ENCODE data around the gene SCEL.

SCEL gene

DNA sequence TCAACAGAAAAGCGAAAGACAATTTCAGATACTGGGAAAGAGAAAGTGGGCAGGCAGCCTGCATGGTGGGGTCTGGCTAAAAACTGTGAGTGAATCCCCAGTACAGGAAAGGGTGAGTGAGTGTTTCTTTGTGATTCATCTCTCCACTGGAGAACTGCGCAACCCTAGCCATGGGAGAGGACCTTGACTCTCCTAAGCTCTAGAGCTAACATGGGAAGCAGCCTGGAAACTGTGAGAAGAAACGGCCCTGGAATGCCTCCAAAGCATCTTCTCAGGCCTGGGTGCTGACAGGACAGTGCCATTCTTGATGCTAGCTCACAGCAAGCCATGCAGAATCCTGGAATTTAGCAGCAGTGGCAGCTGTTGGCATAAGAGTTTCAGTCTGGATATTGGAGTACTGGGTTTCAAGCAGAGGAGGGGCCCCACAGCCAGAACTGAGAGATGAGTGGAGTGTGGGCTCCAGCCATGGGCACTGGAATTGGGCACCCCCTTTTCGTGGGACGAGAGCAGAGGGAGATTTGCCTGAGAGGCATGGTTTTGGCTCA, 143.3 kb downstream of the SCEL start:
- no peak for DNase-seq

DNA sequence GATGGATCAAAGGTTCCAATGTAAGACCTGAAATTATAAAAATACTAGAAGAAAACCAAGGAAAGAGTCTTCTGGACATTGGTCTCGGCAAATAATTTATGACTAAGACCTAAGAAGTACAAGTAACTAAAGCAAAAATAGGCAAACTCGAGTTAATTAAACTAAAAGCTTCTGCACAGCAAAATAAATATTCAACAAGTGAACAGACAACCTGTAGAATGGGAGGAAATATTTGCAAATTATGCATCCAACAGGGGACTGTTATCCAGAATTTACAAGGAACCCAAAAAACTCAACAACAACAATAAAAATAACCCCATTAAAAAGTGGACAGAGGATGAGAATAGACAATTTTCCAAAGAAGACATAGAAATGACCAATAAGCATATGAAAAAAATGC, 152.3 kb downstream of the SCEL start:
- DNase-seq = no peak

DNA sequence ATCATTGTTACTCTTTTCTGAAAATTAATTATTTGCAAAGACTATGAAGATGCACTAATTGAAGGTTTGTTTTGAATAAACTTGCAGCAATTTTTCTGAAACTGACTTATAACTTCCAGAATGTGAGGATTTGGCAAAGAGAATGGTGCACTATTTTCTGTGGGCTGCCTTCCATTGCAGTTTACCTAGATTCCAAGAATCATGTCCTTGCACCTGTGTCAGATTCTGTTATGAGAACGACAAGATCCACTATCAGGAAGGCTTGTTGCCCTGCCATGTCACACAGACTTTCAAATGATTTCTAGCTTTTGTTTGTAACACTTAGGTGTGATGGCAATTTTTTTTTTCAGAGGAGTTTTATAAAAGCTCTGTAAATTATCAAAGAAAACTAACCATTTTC, 156.4 kb downstream of the SCEL start:
- DNase-seq = no peak

GRCh38 chr13:77692746-77693448, 157.4 kb downstream of the SCEL start:
- no peak for DNase-seq

DNA sequence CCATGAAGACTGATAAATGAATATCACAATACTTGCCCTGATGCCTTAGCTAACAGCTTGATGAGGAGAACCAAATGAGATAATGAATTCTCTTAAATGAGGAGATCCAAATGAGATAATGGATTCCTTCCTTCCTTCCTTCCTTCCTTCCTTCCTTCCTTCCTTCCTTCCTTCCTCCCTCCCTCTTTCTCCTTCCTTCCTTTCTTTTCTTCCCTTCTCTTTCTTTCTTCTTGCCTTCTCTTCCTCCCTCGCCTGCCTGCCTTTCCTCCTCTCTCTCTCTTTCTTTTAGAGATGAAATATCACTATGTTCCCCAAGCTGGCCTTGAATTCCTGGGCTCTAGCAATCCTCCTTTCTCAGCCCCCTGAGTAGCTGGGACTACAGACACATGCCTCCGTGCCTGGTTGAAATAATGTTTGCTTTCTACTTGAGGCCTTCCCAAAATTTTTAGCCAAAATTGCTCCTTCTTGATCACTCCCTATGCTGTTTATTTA, 158.0 kb downstream of the SCEL start:
- no peak for DNase-seq
